ENCODE data around the gene ISYNA1.

DNA sequence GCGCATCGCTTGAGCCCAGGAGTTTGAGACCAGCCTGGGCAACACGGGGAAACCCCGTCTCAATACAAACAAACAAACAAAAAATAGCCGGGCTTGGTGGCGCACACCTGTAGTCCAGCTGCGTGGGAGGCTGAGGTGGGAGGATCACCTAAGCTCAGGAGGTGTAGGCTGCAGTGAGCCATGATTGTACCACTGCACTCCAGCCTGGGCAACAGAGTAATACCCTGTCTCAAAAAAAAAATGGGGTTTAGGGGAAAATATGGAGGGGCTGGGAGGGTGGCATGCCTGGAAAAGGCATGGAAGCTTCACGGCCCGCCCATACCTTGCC lies 1.9 kb upstream of the ISYNA1 start:
- TF ChIP-seq POLR2A (IDR thresholded peaks at IDR 0.05; ENCODE audit: low read depth) (no peak), POLR2AphosphoS5 (IDR thresholded peaks at IDR 0.05) (no peak)
- TF ChIP-seq, protein P1, sequence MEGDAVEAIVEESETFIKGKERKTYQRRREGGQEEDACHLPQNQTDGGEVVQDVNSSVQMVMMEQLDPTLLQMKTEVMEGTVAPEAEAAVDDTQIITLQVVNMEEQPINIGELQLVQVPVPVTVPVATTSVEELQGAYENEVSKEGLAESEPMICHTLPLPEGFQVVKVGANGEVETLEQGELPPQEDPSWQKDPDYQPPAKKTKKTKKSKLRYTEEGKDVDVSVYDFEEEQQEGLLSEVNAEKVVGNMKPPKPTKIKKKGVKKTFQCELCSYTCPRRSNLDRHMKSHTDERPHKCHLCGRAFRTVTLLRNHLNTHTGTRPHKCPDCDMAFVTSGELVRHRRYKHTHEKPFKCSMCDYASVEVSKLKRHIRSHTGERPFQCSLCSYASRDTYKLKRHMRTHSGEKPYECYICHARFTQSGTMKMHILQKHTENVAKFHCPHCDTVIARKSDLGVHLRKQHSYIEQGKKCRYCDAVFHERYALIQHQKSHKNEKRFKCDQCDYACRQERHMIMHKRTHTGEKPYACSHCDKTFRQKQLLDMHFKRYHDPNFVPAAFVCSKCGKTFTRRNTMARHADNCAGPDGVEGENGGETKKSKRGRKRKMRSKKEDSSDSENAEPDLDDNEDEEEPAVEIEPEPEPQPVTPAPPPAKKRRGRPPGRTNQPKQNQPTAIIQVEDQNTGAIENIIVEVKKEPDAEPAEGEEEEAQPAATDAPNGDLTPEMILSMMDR (IDR thresholded peaks at IDR 0.05) = no peak

Measured in esophagus muscularis mucosa (tissue), 3 donors.